Measurements from ENCODE around the gene FNIP2.
"Not testable (repeated sequence)": the region's sequence is repeated elsewhere in the genome, so short reads cannot be mapped to it uniquely, and the experiment has no call there.

FNIP2 gene

GRCh38 chr4:158768555-158769174 is at the start of gene FNIP2:
Gene FNIP2, plus strand, starts transcription at chr4:158769026. Its CDS starts 187 bp downstream, at chr4:158769213.
- DNase-seq (ENCODE audit: low spot score) = peak; percentile 63

DNA sequence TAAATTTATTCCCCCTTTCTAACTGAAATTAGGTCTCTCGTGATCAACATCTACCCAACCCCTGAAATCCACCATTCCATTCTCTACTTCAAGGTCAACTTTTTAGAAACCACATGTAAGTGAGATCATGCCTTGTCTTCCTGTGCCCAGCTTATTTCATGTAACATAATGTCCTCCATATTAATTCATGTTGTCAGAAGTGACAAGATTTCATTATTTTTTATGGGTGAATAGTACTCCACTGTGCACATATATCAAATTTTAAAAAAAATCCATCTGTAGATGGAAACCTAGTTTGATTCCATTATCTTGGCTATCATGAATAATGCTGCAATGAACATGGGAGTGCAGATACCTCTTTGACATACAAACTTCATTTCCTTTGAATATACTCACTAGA is 47.1 kb upstream of the FNIP2 start:
- no peak for DNase-seq (ENCODE audit: low spot score)

DNA sequence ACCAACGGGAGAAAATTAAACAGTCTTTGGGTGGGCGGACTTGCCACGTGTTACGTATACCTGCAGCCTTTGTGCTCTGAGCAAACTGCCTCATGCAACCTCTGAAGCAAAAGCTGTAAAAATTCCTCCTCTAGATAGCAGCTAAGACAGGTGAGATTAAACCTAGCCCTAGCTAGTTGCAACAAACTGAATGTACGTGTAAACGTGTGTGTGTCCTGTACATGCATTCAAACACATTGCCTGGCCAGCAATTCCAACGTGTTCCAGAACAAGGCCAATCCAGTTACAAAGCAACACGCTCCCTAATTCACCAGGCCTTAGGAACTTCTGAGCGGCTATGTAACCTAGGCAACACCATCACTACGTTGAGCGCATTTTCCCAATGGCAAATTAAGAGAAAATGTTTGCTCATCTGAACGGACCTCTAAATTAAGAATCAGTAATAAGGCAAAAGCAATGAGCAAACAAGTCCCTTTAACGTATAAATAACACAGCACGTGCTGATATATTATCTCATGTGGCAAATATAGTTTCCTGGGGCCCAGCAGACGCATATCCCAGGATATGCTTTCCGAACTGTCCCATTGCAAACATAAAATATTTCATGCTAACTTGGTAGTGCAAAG is 46.4 kb upstream of the FNIP2 start:
- DNase-seq (ENCODE audit: low spot score) = no peak

GRCh38 chr4:158722917-158723793 is 45.7 kb upstream of the FNIP2 start, which contains the start of gene PPID:
Gene PPID, minus strand, starts transcription at chr4:158723396. Its CDS starts 108 bp downstream, at chr4:158723288.
- DNase-seq (ENCODE audit: low spot score) = peak; percentile 74

DNA sequence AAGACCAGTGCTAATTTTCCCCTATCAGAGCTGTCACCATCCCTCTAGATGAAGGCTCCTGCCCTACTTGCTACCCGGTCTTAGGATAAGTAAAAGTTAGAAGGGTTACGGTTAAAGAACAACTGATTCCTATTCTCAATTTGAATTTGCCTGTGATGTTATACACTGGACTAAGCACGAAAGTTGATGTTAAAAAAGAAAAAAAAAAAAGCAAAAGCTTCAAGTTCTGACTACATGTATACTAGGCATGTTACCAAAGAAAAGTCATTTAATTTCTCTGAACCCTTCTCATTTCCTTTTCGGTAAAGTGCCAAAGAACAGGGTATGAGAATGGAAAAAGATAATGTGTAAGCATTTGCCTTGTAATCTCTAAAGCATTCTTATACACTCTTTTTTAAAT is 44.2 kb upstream of the FNIP2 start:
- DNase-seq (ENCODE audit: low spot score) = no peak

- DNase-seq (ENCODE audit: low spot score) = no peak
These were observed 42.2 kb upstream of the FNIP2 start for GRCh38 chr4:158726633-158727032.

- DNase-seq (ENCODE audit: low spot score) = no peak
These were observed 40.6 kb upstream of the FNIP2 start for GRCh38 chr4:158728236-158728635.

DNA sequence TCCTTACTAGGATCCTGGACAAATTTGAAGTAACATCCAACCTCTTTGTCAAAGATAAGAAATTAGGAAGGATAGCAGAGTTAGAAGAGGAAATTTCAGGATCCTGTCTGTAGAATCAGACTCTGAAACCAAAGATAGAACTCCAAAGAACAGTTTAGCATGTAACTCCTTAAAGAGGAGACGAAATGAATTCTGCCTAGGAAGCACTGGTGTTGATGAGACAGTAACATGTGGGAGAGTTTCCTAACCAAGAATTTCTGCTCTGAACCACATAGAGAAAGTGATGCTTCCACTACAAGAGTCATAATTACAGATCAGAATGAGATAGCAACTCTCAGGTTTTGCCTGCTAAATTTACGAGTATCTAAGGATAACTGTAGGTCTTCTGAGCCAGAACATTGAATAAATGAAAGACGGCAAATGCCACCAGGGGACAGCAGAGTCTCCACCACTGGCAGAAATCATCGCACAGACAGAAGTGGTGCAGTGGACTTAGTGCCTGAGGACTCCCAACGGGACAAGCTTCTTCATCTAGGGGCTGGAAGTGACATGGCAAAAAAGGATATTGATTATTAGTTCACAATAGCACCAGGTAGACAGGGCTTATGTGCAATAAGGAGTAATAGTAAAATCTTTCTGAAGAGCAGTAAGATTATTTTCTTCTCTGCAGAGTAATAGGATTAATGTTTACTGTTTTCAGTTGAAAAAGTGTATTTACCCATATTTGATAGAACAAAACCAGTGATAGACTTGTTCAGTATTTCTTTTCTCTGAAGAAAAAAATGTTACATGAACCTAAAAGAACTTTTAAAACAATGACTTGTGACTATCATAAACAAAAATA is 38.9 kb upstream of the FNIP2 start:
- peak; percentile 46 for DNase-seq (ENCODE audit: low spot score)

GRCh38 chr4:158738866-158739265 is 30.0 kb upstream of the FNIP2 start:
- no peak for DNase-seq (ENCODE audit: low spot score)

DNA sequence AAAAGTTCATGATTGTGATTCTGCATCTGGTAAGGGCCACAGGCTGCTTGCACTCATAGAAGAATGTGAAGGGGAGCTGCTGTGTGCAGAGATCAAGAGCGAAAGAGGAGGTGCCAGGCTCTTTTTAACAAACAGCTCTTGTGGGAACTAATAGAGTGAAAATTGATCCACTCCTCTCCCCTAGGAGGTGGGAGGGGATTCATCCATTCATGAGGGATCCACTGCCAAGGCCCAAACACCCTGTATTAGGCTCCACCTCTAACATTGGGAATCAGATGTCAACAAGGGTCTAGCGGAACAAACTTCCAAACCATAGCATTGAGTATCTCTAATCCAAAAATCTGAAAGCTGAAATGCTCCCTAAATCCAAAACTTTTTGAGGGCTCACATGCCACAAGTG is 29.2 kb upstream of the FNIP2 start:
- DNase-seq (ENCODE audit: low spot score) = no peak

- no peak for DNase-seq (ENCODE audit: low spot score)
These were observed 27.4 kb upstream of the FNIP2 start for GRCh38 chr4:158741326-158742021.

- DNase-seq (ENCODE audit: low spot score) = not testable (repeated sequence)
These were observed 22.3 kb upstream of the FNIP2 start for GRCh38 chr4:158746537-158746936.

- DNase-seq (ENCODE audit: low spot score) = no peak
These were observed 18.4 kb upstream of the FNIP2 start for GRCh38 chr4:158750379-158750778.

DNA sequence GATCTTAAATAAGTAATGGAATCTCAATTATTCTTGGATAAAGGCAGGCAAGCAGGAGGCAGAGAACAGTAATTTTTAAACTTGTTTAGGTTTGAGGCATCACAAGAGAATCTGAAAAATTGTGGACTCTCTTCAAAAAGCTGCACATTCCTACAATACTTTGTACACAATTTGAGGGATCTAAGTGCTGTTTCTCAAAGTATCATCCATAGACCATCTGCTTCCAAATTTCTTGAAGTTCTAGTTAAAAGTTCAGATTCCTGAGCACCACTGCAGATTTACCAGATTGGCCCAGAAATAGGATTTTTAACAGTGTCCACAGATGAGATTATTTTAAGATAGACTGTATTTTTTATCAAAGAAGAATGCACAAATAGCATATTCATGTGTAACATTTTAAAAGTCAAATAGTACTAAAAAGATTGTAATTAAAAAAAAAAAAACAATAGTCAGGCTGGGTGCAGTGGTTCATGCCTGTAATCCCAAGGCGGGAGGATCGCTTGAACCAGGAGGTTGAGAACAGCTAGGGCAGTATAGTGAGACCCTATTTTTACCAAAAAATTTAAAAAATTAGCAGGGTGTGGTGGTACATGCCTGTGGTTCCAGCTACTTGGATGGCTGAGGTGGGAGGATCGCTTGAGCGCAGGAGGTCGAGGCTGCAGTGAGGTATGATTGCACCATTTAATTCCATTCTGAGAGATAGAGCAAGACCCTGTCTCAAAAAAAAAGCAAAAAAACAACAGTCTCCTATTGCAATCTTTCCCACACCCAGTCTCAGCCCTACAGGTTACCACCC is 14.2 kb upstream of the FNIP2 start:
- no peak for DNase-seq (ENCODE audit: low spot score)

GRCh38 chr4:158755819-158756218 is 13.0 kb upstream of the FNIP2 start:
- not testable (repeated sequence) for DNase-seq (ENCODE audit: low spot score)

DNA sequence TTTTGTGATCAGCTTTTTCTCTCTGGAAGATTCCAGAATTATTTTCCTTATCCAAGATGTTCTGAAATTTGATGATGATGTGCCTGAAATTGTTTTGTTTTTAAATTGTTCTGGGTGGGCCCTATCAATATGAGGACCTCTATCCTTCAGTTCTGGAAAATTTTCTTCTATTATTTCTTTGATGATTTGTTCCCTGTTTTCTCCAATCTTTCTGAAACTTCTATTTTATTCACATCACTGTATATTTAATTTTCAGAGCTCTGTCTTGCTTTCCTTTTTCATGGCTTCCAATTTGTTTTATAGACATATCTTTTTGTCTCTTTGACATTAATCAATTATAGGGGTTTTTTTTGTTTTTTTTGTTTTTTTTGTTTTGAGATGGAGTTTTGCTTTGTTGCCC is 12.2 kb upstream of the FNIP2 start:
- DNase-seq (ENCODE audit: low spot score) = no peak

DNA sequence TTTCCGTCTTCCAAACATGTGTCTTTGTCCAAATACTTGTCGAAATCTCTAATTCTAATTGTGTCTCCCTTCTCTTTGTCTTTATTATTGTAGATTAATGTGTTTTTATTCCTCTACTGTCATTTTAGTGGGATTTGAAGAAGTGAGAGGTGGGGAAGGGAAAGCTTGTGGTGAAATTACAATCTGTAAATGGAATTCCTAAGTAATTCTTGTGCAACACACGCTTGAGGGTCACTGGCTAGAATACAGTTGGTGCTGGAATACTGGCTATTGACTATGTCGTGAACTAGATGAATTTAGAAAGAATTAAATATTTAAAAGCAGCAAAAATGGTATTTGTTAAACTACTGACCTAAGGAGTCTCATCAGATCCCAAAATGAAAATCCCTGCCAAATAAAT is 10.7 kb upstream of the FNIP2 start:
- DNase-seq (ENCODE audit: low spot score) = no peak

- DNase-seq (ENCODE audit: low spot score) = no peak
These were observed 10.1 kb upstream of the FNIP2 start for GRCh38 chr4:158758703-158759102.

- not testable (repeated sequence) for DNase-seq (ENCODE audit: low spot score)
These were observed 9.3 kb upstream of the FNIP2 start for GRCh38 chr4:158759539-158759938.

GRCh38 chr4:158760866-158761265 is 8.0 kb upstream of the FNIP2 start:
- DNase-seq (ENCODE audit: low spot score) = no peak

GRCh38 chr4:158762553-158762952 is 6.3 kb upstream of the FNIP2 start:
- no peak for DNase-seq (ENCODE audit: low spot score)

Measured in CD4-positive, alpha-beta T cell treated with Interleukin-6 at 100 ng/mL for 8 hours (primary cell).